NCI-H2171 (cell line): ENCODE measurements around the gene NAT14.

Experiments used
- DNase-seq: peaks from one replicate; lab custom pipeline; 2025; lab: John Stamatoyannopoulos, UW

The NAT14 gene

GRCh38 chr19:55453511-55454260, 31.3 kb upstream of the NAT14 start:
- no peak for DNase-seq

GRCh38 chr19:55454787-55455243, 30.2 kb upstream of the NAT14 start:
- no peak for DNase-seq

GRCh38 chr19:55455576-55456235, 29.3 kb upstream of the NAT14 start:
- no peak for DNase-seq

DNA sequence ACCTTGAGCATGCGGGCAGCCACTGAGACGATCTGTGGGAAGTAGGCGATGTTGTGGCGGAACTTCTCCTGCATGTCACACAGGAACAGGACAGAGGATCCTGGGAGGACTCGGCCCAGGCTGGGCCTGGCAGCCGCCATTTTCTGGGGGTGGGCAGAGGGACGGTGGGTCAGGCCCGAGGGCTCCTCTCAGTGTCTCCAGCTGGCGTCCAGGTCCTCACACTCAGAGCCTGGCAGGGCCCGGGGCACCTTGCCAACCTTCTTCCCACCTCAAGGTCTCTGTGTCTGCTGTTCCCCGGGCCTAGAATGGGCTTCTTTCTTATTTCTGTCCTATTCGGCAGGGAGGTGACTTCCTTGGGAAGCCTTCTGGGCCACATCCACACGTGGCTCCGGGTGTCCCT, 28.6 kb upstream of the NAT14 start:
- no peak for DNase-seq

DNA sequence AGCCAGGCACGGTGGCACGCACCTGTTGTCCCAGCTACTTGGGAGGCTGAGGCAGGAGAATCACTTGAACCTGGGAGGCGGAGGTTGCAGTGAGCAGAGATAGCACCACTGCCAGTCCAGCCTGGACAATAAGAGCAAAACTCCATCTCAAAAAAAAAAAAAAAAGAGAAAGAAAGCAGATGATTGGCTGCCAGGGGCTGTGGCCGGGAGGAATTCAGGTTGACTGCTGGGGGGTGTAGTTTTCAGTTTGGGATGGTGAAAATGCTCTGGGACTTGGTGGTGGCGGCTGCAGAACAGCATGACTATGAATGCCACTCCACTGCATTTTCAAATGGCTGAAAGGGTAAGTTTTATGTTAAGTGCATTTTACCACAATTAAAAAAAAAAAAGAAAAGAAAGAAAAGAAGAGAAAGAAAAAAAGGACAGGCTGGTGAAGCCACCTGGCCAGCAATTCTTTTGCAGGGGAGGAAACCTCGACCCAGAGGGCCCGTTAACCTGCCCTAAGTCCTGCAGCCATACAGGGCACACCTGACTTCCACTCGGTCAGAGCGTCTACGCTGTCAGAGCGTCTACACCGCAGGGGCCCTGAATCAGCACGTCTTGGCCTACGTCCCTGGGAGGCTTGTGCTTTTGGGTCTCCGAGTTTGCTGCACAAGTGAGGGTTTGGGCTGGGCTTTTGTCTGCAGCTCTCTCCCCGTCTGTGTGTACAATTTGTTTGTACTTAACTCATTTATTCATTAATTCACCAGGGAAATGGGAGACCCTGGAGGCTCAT, 27.1 kb upstream of the NAT14 start:
- no peak for DNase-seq

- DNase-seq = no peak
Observed at GRCh38 chr19:55459551-55459949, 25.4 kb upstream of the NAT14 start.

DNA sequence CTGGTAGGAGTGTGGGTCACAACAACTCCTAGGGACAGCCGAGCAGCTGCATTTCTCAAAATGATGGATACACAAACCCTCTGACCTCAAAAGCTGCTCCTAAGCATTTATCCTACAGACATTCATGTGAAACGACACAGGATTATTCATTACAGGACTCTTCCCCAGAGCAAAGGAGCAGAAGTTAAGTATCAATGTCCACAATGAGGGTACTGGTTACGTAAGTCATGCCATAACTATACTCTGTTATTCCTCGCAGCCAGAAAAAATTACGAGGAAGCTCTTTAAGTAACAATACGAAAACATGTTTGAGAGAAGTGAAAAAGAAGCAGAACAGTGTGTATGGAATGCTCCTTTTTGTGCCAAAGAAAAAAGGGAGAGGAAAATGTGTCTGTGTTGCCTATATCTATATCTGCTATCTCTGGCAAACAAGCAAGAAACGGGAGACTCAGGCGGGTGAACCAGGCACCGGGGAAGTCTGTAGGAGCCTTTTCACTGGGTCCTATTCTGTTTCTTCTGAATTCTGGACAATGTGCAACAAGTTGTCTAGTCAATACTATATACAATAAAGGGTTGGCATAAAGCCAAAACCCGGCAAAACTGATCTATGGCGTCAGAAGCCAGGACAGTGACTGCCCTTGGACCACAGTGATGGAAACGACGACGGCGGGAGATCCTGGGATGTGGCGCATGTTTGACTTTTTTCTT, 24.9 kb upstream of the NAT14 start:
- no peak for DNase-seq

DNA sequence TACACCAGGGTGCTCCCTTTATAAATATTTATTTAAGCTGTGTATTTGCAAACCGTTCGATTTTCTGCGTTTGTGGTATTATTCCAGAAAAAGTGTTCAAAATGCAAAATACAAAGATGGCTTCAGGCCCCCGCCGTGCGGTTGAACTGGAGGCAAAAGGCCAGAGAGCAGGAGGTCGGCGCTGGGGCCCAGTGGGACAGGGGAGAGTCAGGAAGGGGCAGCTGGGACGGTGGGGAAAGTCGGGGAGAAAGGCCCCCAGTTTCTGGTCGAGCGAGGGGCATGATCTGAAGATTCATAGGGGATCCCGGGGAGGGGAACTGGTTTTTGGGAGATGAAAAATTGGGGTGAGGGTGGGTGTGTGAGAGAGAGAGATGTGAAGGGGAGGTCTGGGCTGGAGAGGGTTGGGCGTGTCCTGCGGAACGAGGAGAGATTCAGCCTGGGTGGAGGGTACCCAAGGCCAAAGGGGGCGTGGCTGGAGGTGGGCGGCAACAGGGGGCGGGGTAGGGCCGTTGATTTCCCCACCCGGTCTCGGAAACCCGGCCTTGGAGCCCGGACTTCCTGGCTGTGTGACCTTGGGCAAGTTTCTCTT, 24.2 kb upstream of the NAT14 start:
- DNase-seq = peak; percentile 15

GRCh38 chr19:55461259-55461973, 23.6 kb upstream of the NAT14 start, which contains the start of gene ISOC2:
TSS of gene ISOC2 (minus strand) at chr19:55461642. CDS start at chr19:55456486, 5,156 bp downstream.
- peak; percentile 99 for DNase-seq

GRCh38 chr19:55461974-55462626, 22.9 kb upstream of the NAT14 start:
- DNase-seq = no peak

DNA sequence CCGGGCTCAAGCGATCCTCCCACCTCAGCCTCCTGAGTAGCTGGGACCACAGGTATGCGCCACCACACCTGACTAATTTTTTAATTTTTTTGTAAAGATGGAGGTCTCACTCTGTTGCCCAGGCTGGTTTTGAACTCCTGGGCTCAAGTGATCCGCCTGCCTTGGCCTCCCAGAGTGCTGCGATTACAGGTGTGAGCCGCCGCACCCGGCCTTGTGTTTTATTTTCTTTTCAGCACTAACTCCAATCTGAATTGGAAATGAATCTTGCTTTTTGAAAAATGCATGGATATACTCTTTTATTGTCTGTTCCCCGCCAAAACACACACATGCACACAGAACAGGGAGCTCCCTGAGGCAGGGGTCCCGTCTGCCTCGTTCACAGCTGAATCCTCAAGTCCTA, 22.3 kb upstream of the NAT14 start:
- no peak for DNase-seq

DNA sequence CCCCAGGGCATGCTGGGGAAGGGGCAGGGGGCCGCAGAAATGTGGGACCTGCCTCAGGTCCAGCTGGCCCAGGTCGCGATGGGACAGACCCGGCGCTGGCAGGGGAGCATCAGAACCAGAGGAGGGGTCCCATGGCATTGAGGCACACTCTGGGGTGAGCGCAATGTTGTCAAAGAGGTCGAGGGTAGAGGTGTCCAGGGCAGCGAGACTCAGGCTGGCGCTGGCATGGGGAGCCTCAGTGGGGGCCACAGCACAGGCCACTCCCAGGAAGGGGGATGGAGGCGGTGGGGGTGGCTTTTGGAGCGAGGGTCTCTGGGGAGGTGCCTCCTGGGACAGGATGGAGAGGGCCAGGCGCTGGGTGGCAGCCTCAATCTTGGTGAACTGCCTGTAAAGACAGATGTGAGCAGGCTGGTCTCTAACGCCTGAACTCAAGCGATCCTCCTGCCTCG, 21.4 kb upstream of the NAT14 start:
- no peak for DNase-seq

DNA sequence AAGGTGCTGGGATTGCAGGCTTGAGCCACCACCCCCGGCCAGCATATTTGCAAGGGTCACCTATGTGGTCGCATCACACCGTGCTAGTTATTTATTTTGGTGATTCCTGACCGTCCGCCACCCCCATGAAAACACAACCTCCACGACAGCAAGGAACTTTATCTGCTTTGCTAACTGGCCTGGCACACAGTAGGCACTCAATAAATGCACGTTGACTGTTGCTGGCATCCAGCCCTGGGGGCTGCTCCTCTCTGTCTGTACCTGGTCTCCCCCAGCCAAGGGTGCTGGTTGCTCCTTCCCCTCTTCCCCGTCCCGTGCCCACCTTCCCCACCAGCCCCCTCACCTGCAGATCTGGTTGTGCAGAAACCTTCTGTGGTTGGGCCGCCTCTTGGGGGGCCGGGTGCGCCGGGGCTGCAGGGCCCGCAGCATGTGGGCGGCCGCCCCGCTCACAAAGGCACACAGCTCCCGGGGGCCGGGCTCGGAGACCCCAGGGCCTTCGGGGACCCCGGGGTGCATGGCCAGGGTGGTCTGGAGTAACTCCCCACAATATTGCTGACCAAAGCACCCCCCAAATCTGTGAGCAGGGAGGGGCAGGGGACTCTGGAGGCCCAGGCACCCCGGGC, 20.8 kb upstream of the NAT14 start:
- no peak for DNase-seq

- no peak for DNase-seq
Observed at GRCh38 chr19:55464662-55465054, 20.3 kb upstream of the NAT14 start, which contains the start of gene C19orf85. TSS of gene C19orf85 (minus strand) at chr19:55464751. CDS start at chr19:55464554, 197 bp downstream.

DNA sequence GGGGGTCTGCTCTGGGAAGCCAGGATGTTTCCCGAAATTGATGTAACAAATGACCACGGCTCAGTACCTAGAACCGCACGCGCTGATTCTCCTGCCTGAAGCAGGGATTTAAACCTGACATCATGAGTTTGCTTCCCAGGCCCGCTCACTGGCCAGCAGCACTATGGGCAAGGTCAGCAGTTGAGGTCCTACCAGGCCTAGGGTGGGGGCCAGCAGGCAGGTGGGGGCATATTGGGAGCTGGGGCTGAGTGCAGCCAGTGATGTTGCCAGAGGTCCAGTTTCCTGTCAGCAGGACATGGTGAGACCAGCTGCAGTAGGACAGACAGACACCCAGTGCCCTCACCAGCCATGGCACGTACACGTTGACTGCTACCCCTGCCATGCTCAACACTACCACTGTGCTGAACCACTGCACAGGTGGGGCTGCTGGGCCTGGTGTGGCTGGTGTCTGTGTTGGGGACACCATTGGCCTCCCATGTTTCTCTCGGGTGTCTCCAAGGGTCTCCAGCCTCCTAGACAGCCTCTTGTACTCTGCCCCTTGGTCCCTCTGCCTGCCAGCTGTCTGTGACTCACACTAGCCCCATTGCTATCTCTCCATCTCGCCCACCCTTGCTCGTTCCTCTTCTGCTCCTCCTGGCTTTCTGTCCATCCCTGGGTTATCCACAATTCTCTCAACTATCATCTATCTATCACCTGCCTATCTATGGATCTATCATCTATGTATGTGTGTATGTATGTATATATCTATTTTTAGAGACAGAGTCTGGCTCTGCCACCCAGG, 19.3 kb upstream of the NAT14 start:
- no peak for DNase-seq

DNA sequence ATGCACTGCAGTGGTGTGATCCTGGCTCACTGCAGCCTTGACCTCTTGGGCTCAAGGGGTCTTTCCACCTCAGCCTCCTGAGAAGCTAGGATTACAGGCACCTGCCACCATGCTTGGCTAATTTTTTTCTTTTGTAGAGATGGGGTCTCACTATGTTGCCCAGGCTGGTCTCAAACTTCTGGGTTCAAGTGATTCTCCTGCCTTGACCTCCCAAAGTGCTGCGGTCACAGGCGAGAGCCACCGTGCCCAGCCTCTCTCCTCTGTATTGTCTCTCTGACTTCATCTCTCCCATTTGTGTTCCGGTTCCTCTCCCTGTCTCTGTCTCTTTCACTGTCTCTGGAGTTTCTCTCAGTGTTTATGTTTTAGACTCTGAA, 18.8 kb upstream of the NAT14 start:
- DNase-seq = no peak

DNA sequence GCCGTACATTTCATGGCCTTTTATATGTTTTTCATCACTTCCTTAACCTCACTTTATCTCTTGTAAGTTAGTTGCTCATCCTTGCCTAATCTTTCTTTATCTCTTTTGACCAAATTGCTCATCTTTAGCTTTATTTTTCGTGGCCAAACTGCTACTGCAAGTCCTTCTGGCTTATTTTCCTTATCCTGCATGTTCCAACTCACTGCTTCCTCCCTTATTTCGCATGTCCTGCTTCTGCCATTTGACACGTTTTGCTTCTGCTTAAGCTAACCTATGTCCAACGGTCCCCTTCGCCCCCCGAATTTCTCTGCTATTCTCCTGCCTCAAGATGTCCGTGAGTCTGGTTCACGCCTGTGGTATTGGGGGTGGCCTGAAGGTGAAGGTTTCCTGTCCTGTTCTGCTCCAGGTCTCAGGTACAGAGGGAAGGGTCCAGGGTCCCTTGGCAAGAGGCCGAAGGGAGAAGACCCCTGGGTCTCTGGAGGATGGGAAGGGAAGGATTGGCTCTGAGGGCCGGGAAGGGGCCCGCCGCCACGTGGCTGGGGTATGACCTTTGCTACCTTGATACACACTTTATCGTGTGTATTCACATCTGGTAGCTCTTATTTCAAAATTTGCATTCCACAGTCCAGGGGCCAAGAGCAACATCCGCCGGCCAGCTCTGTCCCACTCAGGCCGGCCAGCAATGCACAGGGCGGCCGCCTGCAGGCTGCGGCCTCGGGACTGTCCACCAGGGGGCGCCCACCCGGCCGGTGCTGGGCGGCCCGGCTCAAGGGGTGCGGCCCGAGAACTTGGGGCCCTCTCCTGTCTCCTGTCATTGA, 17.5 kb upstream of the NAT14 start:
- DNase-seq = no peak

- DNase-seq = no peak
Observed at GRCh38 chr19:55468054-55468393, 17.0 kb upstream of the NAT14 start.
